Keratinocyte (primary cell): Measurements from ENCODE around the gene GRK5. TPM values are rescaled to one million over a fixed set of nuclear protein-coding genes. Genes with fewer than 3 reads are reported as not detected.

ENCODE experiments used
- DNase-seq: peaks from one replicate; pipeline ENCODE4 v3.0.0-alpha.2; 2011; ENCODE audit warnings: low read depth, missing footprints, low spot score
- FAIRE-seq: peaks from 2 replicates; lab custom pipeline; 2011; peaks lifted over from hg19 to GRCh38; lab: Jason Lieb, UNC
- H2AFZ ChIP-seq: 2 replicates; pipeline ENCODE4 v1.6.0; 2012; ENCODE audit warnings: low read length, control low read depth, inconsistent platforms; ENCODE audit not compliant: control insufficient read depth
- H3K27ac ChIP-seq: 2 replicates; pipeline ENCODE4 v1.5.1; 2011; ENCODE audit warnings: low read length; ENCODE audit not compliant: control insufficient read depth, insufficient read depth
- H3K27me3 ChIP-seq: 3 replicates; pipeline ENCODE4 v1.6.0; 2011; ENCODE audit warnings: low read length; ENCODE audit not compliant: control insufficient read depth, insufficient read depth; ENCODE audit errors: extremely low read depth
- H3K36me3 ChIP-seq, 2 experiments: 2 replicates in 1 of 2; 3 replicates in 1 of 2; pipeline ENCODE4 v1.5.1; 2011; ENCODE audit warnings: low read length in 2 of 2, mild to moderate bottlenecking in 1 of 2; ENCODE audit not compliant: control insufficient read depth in 2 of 2, insufficient read depth in 2 of 2; ENCODE audit errors: extremely low read depth in 1 of 2
- H3K4me1 ChIP-seq: 3 replicates; pipeline ENCODE4 v1.5.1; 2011; ENCODE audit warnings: low read length; ENCODE audit not compliant: control insufficient read depth, insufficient read depth; ENCODE audit errors: extremely low read depth
- H3K4me2 ChIP-seq: 3 replicates; pipeline ENCODE4 v1.6.0; 2011; ENCODE audit warnings: low read depth, low read length; ENCODE audit not compliant: control insufficient read depth, insufficient read depth; ENCODE audit errors: extremely low read depth
- H3K4me3 ChIP-seq, 3 experiments: fragments of 200-600 bp in 1 of 3; sonication (generic) in 1 of 3; 2 replicates in 2 of 3; 3 replicates in 1 of 3; pipeline ENCODE4 v1.5.1; 2011 to 2016; ENCODE audit warnings: low read length in 3 of 3, mild to moderate bottlenecking in 3 of 3, control low read depth in 2 of 3, inconsistent platforms in 1 of 3, low read depth in 1 of 3, mixed read lengths in 1 of 3, mixed run types in 1 of 3, moderate library complexity in 1 of 3; ENCODE audit not compliant: control insufficient read depth in 2 of 3, insufficient read depth in 2 of 3; ENCODE audit errors: extremely low read depth in 1 of 3
- H3K79me2 ChIP-seq: 2 replicates; pipeline ENCODE4 v1.6.0; 2012; ENCODE audit warnings: low read length; ENCODE audit not compliant: control insufficient read depth, insufficient read depth
- H3K9ac ChIP-seq: 3 replicates; pipeline ENCODE4 v1.6.0; 2011; ENCODE audit warnings: low read length; ENCODE audit not compliant: control insufficient read depth, insufficient read depth; ENCODE audit errors: extremely low read depth
- H3K9me1 ChIP-seq: 3 replicates; pipeline ENCODE4 v1.6.0; 2011; ENCODE audit warnings: low read length; ENCODE audit not compliant: control insufficient read depth, insufficient read depth; ENCODE audit errors: extremely low read depth
- H3K9me3 ChIP-seq: 2 replicates; pipeline ENCODE4 v1.5.1; 2012; ENCODE audit warnings: low read depth, low read length; ENCODE audit not compliant: control insufficient read depth
- H4K20me1 ChIP-seq: 3 replicates; pipeline ENCODE4 v1.6.0; 2011; ENCODE audit warnings: low read length; ENCODE audit not compliant: control insufficient read depth, insufficient read depth; ENCODE audit errors: extremely low read depth
- EZH2 ChIP-seq: IDR thresholded peaks from one replicate; pipeline ENCODE4 v1.6.1; 2012; ENCODE audit warnings: inconsistent platforms, mild to moderate bottlenecking, low read length, moderate library complexity
- dilution Hi-C: fragments of 300-500 bp; cut with MboI; formaldehyde crosslinking; loops from one replicate; pipeline ENCODE4 v1.7.0; 2020; ENCODE audit warnings: low sequenced_read_pairs; ENCODE audit not compliant: extremely low pct_ligation_motif_present
- polyA plus RNA-seq, 5 experiments: library from polyadenylated mRNA; depleted of rRNA in 3 of 5; stranded (reverse) in 3 of 5; stranded (forward) in 1 of 5; unstranded in 1 of 5; fragments of >200 nt; gene quantifications; 1 replicate in 1 of 5; 2 replicates in 3 of 5; 3 replicates in 1 of 5; pipeline versions ENCODE4 v1.2.1 to v1.2.3, GENCODE V29; 2011 to 2012; ENCODE audit warnings: missing spikeins in 2 of 5, low read depth in 1 of 5, low replicate concordance in 1 of 5
- TF ChIP-seq, protein P1 (sequence below), 3 experiments: IDR thresholded peaks in 1 of 3; conservative IDR thresholded peaks in 1 of 3; optimal IDR thresholded peaks in 1 of 3; 2 replicates in 2 of 3; 3 replicates in 1 of 3; pipeline versions ENCODE3 to v1.5.1; 2011; ENCODE audit warnings: low read length in 3 of 3, mild to moderate bottlenecking in 3 of 3, moderate library complexity in 2 of 3, control low read depth in 1 of 3, inconsistent platforms in 1 of 3; ENCODE audit not compliant: insufficient read depth in 2 of 3; ENCODE audit errors: extremely low read depth in 1 of 3

The GRK5 gene
- polyA plus RNA-seq, 1 donor (not counting 4 experiments of a cell fraction or from before 2014, with no cell fraction given) = 7.6 TPM

DNA sequence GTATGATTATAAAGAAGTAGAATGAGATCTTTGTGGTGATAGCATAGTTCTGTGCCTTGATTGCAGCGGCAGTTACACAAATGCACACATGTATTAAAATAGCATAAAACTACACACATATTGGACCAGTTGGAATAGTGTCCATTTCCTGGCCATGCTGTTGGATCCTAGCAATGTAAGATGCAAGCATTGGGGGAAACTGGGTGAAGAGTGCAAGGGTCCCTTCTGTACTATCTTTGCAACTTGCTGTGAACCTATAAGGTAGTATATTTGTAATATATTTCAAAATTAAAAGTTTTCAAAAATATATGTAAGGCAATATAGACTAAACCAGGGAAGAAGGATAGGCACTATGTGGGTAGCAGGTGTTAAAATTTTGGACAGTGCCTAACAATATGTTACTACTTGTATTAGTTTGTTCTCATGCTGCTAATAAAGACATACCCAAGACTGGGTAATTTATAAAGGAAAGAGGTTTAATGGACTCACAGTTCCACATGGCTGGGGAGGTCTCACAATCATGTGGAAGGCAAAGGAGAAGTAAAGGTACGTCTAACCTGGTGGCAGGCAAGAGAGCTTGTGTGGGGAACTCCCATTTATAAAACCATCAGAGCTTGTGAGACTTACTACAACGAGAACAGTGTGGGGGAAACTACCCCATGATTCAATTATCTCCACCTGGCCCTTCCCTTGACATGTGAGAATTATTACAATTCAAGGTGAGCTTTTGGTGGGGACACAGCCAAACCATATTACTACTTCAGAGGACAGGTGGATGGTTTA lies 263.7 kb downstream of the GRK5 start:
- Histone ChIP-seq H4K20me1 (no peaks in the 10 kb centered on the region), H3K27ac (no peak overlapping the region), H3K9ac (no peak overlapping the region), H3K79me2 (no peaks in the 10 kb centered on the region), H3K4me1 (no peaks in the 10 kb centered on the region), H3K27me3 (peaks cover 12% of the 10 kb centered on the region), H3K4me2 (no peak overlapping the region), H3K9me3 (no peaks in the 10 kb centered on the region), H2AFZ (no peak overlapping the region), H3K9me1 (no peaks in the 10 kb centered on the region), H3K36me3 (no peaks in the 10 kb centered on the region), H3K4me3 (no peak overlapping the region)
- no peak for DNase-seq
- TF ChIP-seq, protein P1, sequence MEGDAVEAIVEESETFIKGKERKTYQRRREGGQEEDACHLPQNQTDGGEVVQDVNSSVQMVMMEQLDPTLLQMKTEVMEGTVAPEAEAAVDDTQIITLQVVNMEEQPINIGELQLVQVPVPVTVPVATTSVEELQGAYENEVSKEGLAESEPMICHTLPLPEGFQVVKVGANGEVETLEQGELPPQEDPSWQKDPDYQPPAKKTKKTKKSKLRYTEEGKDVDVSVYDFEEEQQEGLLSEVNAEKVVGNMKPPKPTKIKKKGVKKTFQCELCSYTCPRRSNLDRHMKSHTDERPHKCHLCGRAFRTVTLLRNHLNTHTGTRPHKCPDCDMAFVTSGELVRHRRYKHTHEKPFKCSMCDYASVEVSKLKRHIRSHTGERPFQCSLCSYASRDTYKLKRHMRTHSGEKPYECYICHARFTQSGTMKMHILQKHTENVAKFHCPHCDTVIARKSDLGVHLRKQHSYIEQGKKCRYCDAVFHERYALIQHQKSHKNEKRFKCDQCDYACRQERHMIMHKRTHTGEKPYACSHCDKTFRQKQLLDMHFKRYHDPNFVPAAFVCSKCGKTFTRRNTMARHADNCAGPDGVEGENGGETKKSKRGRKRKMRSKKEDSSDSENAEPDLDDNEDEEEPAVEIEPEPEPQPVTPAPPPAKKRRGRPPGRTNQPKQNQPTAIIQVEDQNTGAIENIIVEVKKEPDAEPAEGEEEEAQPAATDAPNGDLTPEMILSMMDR (optimal IDR thresholded peaks at IDR 0.05 in 1 of 3, IDR thresholded peaks at IDR 0.05 in 1 of 3, conservative IDR thresholded peaks at IDR 0.05 in 1 of 3; ENCODE audit: extremely low read depth in 1 of 3, insufficient read depth in 2 of 3, low read length in 3 of 3) = no peak
- no peak for TF ChIP-seq EZH2
- FAIRE-seq = no peak
- dilution Hi-C loops = no loop called here

DNA sequence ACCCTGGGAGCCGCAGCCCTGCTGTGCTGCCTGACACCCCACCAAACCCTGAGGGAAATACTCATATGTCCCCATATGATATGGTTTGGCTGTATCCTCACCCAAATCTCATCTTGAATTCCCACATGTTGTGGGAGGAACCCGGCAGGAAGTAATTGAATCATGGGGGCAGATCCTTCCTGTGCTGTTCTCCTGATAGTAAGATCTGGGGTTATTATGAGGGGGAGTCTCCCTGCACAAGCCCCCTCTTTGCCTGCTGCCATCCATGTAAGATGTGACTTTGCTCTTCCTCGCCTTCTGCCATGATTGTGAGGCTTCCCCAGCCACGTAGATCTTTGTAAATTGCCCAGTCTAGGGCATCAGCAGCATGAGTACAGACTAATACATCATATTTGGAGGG lies 266.4 kb downstream of the GRK5 start:
- dilution Hi-C loops = no loop called here
- FAIRE-seq (no peak), DNase-seq (no peak)
- no peaks in the 10 kb centered on the region for H3K9me1 ChIP-seq
- TF ChIP-seq, protein P1 (optimal IDR thresholded peaks at IDR 0.05 in 1 of 3, IDR thresholded peaks at IDR 0.05 in 1 of 3, conservative IDR thresholded peaks at IDR 0.05 in 1 of 3; ENCODE audit: extremely low read depth in 1 of 3, insufficient read depth in 2 of 3, low read length in 3 of 3) = no peak
- no peak for TF ChIP-seq EZH2
- no peaks in the 10 kb centered on the region for H3K79me2 ChIP-seq
- no peak overlapping the region for H2AFZ ChIP-seq
- no peak overlapping the region for H3K9ac ChIP-seq
- H3K27ac ChIP-seq = no peak overlapping the region
- H3K4me1 ChIP-seq = no peaks in the 10 kb centered on the region
- H3K36me3 ChIP-seq = no peaks in the 10 kb centered on the region
- H3K4me2 ChIP-seq = no peak overlapping the region
- peaks cover 26% of the 10 kb centered on the region for H3K27me3 ChIP-seq
- H3K4me3 ChIP-seq = no peak overlapping the region
- no peaks in the 10 kb centered on the region for H4K20me1 ChIP-seq
- H3K9me3 ChIP-seq = no peaks in the 10 kb centered on the region
